ENCODE measurements around the gene DESI1. TPM values are rescaled to one million over a fixed set of nuclear protein-coding genes. Genes with fewer than 3 reads are reported as not detected.

DESI1 gene
- total and polyA plus RNA-seq, 2 of the 13 experiments (the other 11 are each of a cell fraction or from before 2014, with no cell fraction given), result 21.6 to 29.2 TPM

GRCh38 chr22:41654322-41654721 is 33.5 kb upstream of the DESI1 start (continued):
- TF ChIP-seq SOX5 (CRISPR knock-in tag; IDR thresholded peaks at IDR 0.05; ENCODE audit: borderline replicate concordance), result 0 out of 2 replicates have a peak, but pooled peaks have one; percentile 21
- TF ChIP-seq MLXIP (CRISPR knock-in tag; IDR thresholded peaks at IDR 0.05; ENCODE audit: borderline replicate concordance), result no peak
- no peak for TF ChIP-seq ZNF883 (CRISPR knock-in tag; IDR thresholded peaks at IDR 0.05; ENCODE audit: not compliant biosample characterization)
- TF ChIP-seq ZNF292 (CRISPR knock-in tag; IDR thresholded peaks at IDR 0.05; ENCODE audit: borderline replicate concordance, low read depth), result 0 out of 2 replicates have a peak, but pooled peaks have one; percentile 24
- no peak for TF ChIP-seq ONECUT2 (CRISPR knock-in tag; IDR thresholded peaks at IDR 0.05)
- no peak for TF ChIP-seq TRAFD1 (CRISPR knock-in tag; IDR thresholded peaks at IDR 0.05; ENCODE audit: borderline replicate concordance)
- TF ChIP-seq ZNF574 (CRISPR knock-in tag; IDR thresholded peaks at IDR 0.05), result peak; percentile 22; the same call in 1 of the 2 replicates
- no peak for TF ChIP-seq PAX8 (CRISPR knock-in tag; IDR thresholded peaks at IDR 0.05; ENCODE audit: borderline replicate concordance)
- no peak for TF ChIP-seq RFXANK (CRISPR knock-in tag; IDR thresholded peaks at IDR 0.05)
- no peak for TF ChIP-seq ZNF337 (CRISPR knock-in tag; IDR thresholded peaks at IDR 0.05; ENCODE audit: borderline replicate concordance, low read depth)
- TF ChIP-seq GMEB2 (CRISPR knock-in tag; IDR thresholded peaks at IDR 0.05; ENCODE audit: low read depth), result no peak
- TF ChIP-seq CENPX (CRISPR knock-in tag; IDR thresholded peaks at IDR 0.05), result no peak
- peak; percentile 86; the same call in 1 of the 2 replicates for TF ChIP-seq TFAP4 (IDR thresholded peaks at IDR 0.05; ENCODE audit: borderline replicate concordance, low read depth)
- no peak for TF ChIP-seq ZNF383 (CRISPR knock-in tag; IDR thresholded peaks at IDR 0.05; ENCODE audit: borderline replicate concordance)
- TF ChIP-seq ZNF180 (CRISPR knock-in tag; IDR thresholded peaks at IDR 0.05; ENCODE audit: borderline replicate concordance, low read depth), result no peak; the same call in 1 of the 2 replicates
- TF ChIP-seq ZNF629 (CRISPR knock-in tag; conservative IDR thresholded peaks at IDR 0.05), result no peak
- no peak for TF ChIP-seq TFE3 (CRISPR knock-in tag; IDR thresholded peaks at IDR 0.05)
- peak in 1 of 2 experiments; percentile 27; a peak in 1 of 4 replicates for TF ChIP-seq MAFK (conservative IDR thresholded peaks at IDR 0.05 in 1 of 2, IDR thresholded peaks at IDR 0.05 in 1 of 2; ENCODE audit: low read length in 2 of 2)

Measured in HepG2 (cell line).